Measurements from ENCODE around the gene TPX2. TPM values are rescaled to one million over a fixed set of nuclear protein-coding genes. Genes with fewer than 3 reads are reported as not detected.

TPX2 gene
- total and polyA plus RNA-seq, 2 of the 8 experiments (the other 6 are each of a cell fraction or from before 2014, with no cell fraction given), result 43.6 to 125 TPM

GRCh38 chr20:31836853-31837608, 97.9 kb downstream of the TPX2 start:
- H2AFZ ChIP-seq (ENCODE audit: low read length), result no peak overlapping the region
- no peaks in the 10 kb centered on the region for H3K79me1 ChIP-seq (ENCODE audit: low read depth, low read length)
- no peaks in the 10 kb centered on the region for H3K23me2 ChIP-seq (ENCODE audit: low read depth, low read length)
- no peak overlapping the region for H2BK120ac ChIP-seq (replicated peaks; ENCODE audit: low read depth, low read length)
- no peak overlapping the region for H4K91ac ChIP-seq (replicated peaks; ENCODE audit: insufficient read length, low read length)
- H2BK20ac ChIP-seq (ENCODE audit: low read length), result no peak overlapping the region
- H4K20me1 ChIP-seq (replicated peaks in 1 of 2; ENCODE audit: control insufficient read depth in 1 of 2, insufficient read depth in 2 of 2, low read length in 2 of 2), result no peaks in the 10 kb centered on the region
- no peak overlapping the region for H3K9ac ChIP-seq (replicated peaks in 1 of 4; ENCODE audit: extremely low read depth in 1 of 4, low read depth in 3 of 4, low read length in 3 of 4)
- no peaks in the 10 kb centered on the region for H3K79me2 ChIP-seq (ENCODE audit: control insufficient read depth in 1 of 2, insufficient read depth in 2 of 2, low read length in 2 of 2)
- no peak overlapping the region for H2BK5ac ChIP-seq (ENCODE audit: low read depth, low read length)
- H4K5ac ChIP-seq (ENCODE audit: insufficient read length, low read depth, low read length), result no peak overlapping the region
- H2BK12ac ChIP-seq (ENCODE audit: low read depth, low read length), result no peak overlapping the region
- no peaks in the 10 kb centered on the region for H3K9me3 ChIP-seq (ENCODE audit: insufficient read depth in 2 of 2, low read depth in 1 of 2, low read length in 1 of 2)
- no peak for DNase-seq (ENCODE audit: low read depth in 1 of 2, low spot score in 2 of 2)
- no peaks in the 10 kb centered on the region for H3K27me3 ChIP-seq (replicated peaks in 1 of 4; ENCODE audit: control insufficient read depth in 3 of 4, extremely low read depth in 1 of 4, insufficient read depth in 3 of 4, low read length in 3 of 4)
- no peak overlapping the region for H2AK5ac ChIP-seq (ENCODE audit: low read depth, low read length)
- ChIA-PET CTCF (ENCODE audit: partially characterized antibody) (interaction anchor here (0.8 to 7.3 kb wide), 11 partner anchors 13 to 199 kb away, joined by 3 to 111 read pairs (median 4); partner anchors contain the start of gene PDRG1), POLR2A (ENCODE audit: partially characterized antibody) (no interaction called here)
- no peak for FAIRE-seq
- H3K36me3 ChIP-seq (ENCODE audit: control insufficient read depth in 2 of 4, insufficient read depth in 4 of 4, low read length in 3 of 4), result no peaks in the 10 kb centered on the region
- peaks cover 0 to 24% (median 21%) of the 10 kb centered on the region in 4 experiments; a peak in 6 of 7 replicates for H3K4me1 ChIP-seq (replicated peaks in 1 of 4; ENCODE audit: control insufficient read depth in 3 of 4, insufficient read depth in 4 of 4, low read length in 3 of 4)
- no peak overlapping the region for H3K56ac ChIP-seq (replicated peaks; ENCODE audit: insufficient read length, low read depth, low read length)
- H3K4me2 ChIP-seq (ENCODE audit: insufficient read depth in 1 of 2, low read depth in 2 of 2, low read length in 2 of 2), result no peak overlapping the region
- TF ChIP-seq CBX5 (IDR thresholded peaks at IDR 0.05; ENCODE audit: low read depth, low read length) (no peak), KDM1A (IDR thresholded peaks at IDR 0.05; ENCODE audit: borderline replicate concordance, low read length) (no peak), USF2 (IDR thresholded peaks at IDR 0.05; ENCODE audit: low read length) (no peak), RNF2 (IDR thresholded peaks at IDR 0.05; ENCODE audit: borderline replicate concordance, low read depth, low read length, missing control alignments, poor library complexity, severe bottlenecking) (no peak), YY1 (IDR thresholded peaks at IDR 0.05; ENCODE audit: low read depth, low read length) (no peak), POU5F1 (IDR thresholded peaks at IDR 0.05; ENCODE audit: low read depth, low read length) (no peak)
- H4K8ac ChIP-seq (ENCODE audit: extremely low read depth, insufficient read depth, low read length), result 0 out of 2 replicates have a peak overlapping the region, but pooled peaks have one; percentile 17
- no peak overlapping the region for H3K23ac ChIP-seq (ENCODE audit: insufficient read length)
- H3K4ac ChIP-seq (replicated peaks; ENCODE audit: insufficient read length, low read depth, low read length), result no peak overlapping the region
- whole genome bisulfite sequencing, 2 experiments (ENCODE audit: extremely low coverage in 1 of 2, insufficient coverage in 1 of 2, insufficient read length in 1 of 2, insufficient replicate concordance in 2 of 2, low coverage in 1 of 2, low lambda C conversion rate in 2 of 2, missing lambda C conversion rate in 1 of 2), result 89% methylated on average over 5 of the region's 5 CpGs; no CpG with 5 or more reads in 1 of the 2 experiments
- no peak overlapping the region for H3K27ac ChIP-seq (ENCODE audit: low read depth, low read length)
- H3K4me3 ChIP-seq (ENCODE audit: extremely low read depth in 1 of 4, insufficient read depth in 2 of 4, low read depth in 3 of 4, low read length in 4 of 4), result no peak overlapping the region
- no peak overlapping the region for H3K14ac ChIP-seq (ENCODE audit: insufficient read length)
- H2BK15ac ChIP-seq (ENCODE audit: low read length), result no peak overlapping the region
- no peak overlapping the region for H3K18ac ChIP-seq (ENCODE audit: extremely low read depth, low read length)
